LNCAP (cell line): ENCODE results near the gene GJB5.

Experiments used
- TF ChIP-seq, protein P1 (sequence below): fragments of 450-650 bp; IDR thresholded peaks from 2 replicates; pipeline ENCODE4 v1.5.1; 2017; ENCODE audit warnings: mild to moderate bottlenecking

The GJB5 gene

DNA sequence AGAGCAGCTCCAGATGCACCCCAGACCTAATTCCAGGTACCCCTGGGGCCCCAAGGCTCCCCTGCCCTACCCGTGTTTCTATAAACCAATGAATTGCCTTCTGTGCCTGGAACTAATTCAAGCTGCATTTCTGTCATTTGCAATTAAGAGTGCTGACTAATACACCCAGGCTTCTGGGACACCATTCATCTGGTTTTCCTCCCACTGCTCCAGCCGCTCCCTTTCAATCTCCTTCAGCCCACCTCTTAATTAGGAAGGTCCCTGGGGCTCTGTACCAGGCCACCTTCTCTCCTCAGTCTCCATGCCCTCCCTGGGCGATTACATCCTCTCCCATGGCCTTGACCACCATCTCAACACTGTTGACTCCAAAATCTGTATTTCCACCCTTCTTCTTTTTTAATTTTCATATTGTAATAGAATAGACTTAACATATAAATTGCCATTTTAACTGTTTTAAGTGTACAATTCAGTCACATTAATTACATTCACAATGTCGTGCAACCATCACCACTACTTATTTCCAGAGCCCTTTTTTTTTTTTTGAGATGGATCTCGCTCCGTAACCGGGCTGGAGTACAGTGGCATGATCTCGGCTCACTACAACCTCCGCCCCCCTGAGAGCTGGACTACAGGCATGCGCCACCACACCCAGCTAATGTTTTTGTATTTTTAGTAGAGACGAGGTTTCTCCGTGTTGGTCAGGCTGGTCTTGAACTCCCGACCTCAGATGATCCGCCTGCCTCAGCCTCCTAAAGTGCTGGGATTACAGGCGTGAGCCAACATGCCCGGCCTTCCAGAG lies 16.9 kb downstream of the GJB5 start:
- TF ChIP-seq, protein P1, sequence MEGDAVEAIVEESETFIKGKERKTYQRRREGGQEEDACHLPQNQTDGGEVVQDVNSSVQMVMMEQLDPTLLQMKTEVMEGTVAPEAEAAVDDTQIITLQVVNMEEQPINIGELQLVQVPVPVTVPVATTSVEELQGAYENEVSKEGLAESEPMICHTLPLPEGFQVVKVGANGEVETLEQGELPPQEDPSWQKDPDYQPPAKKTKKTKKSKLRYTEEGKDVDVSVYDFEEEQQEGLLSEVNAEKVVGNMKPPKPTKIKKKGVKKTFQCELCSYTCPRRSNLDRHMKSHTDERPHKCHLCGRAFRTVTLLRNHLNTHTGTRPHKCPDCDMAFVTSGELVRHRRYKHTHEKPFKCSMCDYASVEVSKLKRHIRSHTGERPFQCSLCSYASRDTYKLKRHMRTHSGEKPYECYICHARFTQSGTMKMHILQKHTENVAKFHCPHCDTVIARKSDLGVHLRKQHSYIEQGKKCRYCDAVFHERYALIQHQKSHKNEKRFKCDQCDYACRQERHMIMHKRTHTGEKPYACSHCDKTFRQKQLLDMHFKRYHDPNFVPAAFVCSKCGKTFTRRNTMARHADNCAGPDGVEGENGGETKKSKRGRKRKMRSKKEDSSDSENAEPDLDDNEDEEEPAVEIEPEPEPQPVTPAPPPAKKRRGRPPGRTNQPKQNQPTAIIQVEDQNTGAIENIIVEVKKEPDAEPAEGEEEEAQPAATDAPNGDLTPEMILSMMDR: no peak

DNA sequence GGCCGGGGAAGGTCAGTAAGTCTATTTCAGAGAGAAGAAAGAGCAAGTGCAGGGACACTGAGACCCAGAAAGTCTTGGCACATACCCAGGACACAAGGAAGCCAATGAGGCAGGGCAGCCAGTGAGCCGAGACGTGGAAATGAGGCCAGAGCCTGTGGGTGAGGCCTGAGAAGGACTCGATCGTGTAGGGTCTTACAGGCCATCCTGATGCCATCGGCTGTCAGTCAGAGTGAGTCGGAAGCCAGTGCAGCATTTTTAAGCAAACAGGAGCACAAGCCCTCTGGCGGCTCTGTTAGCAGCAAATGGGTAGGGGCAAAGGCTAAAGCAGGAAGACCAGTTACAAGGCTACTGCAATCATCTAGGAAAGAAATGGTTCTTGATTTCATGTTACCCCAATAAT lies 20.1 kb downstream of the GJB5 start:
- TF ChIP-seq, protein P1: no peak

DNA sequence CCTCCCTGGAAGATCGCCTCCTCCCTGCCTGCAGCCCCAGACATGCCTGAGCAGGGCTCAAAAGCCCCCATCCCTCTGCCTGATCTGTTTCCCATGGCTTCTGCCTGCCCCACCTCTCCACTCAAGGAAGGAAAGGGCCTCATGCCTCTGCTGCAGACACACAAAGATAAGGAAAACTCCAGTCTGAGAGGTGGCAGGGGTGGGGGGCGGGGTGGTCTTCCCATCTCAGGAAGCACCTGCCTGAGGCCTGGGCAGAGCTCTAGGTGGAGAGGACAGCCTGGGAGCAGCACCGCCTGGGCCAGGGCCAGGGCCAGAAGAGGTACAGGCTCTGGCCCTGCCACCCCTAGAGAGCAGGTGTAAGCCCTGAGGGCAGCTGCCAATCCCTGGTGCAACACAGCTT lies 22.1 kb downstream of the GJB5 start:
- TF ChIP-seq, protein P1: no peak

DNA sequence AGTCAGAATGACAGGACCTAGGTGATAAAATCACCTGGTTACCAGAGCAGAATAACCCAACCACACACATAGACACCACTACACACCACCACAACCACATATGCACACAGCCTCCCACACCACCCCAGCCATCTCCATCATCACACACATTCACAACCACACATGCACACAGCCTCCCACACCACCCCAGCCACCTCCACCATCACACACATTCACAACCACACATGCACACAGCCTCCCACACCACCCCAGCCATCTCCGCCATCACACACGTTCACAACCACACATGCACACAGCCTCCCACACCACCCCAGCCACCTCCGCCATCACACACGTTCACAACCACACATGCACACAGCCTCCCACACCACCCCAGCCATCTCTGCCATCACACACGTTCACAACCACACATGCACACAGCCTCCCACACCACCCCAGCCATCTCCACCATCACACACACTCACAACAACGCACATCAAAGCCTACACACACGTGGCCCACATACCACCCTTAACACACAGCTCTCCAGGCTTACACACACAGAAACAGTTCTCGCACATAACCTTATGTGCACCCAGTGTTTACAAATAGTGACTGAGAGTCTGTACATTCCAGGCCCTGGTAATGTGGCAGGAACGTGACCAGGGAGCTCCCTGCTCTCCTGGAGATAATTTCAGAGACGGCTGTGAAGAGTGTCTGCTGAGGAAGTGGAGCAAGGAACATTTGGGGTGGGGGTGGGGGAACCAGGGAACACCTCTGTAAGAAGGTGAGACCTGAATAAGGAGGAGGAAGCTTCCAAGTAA lies 22.9 kb downstream of the GJB5 start:
- TF ChIP-seq, protein P1: no peak

DNA sequence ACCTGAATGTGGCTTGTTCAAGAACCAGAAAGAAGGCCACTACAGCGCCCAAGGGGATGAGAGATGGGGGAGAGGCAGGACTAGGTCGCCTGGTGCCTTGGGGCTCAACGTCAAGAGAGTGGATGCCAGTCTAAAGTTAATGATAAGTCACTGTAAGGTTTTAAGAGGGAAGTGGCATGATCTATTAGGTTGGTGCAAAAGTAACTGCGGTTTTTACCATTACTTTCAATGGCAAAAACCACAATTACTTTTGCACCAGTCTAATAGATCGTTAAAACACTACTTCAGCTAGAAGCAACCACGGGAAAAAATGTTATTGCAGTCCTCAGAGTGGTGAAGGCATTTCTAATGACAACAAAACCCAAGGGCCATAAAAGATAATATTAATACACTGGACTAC lies 23.5 kb downstream of the GJB5 start:
- TF ChIP-seq, protein P1: no peak

DNA sequence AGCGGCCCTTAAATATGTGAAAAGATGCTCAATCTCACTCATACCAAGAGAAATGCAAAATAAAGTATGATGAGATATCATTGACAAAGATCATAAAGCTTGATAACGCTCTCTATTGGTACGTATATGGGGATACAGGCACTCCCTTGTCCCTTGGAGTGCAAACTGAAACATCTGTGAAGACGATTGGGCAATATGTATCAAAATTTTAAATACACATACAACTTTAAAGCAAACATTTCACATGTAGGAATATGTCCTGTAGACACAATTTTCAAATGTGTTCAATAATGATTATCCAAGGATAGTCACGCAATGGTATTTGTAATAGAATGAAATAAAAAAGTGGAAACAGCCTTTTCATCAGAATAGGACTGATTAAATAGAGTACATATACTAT lies 24.2 kb downstream of the GJB5 start:
- TF ChIP-seq, protein P1: no peak

DNA sequence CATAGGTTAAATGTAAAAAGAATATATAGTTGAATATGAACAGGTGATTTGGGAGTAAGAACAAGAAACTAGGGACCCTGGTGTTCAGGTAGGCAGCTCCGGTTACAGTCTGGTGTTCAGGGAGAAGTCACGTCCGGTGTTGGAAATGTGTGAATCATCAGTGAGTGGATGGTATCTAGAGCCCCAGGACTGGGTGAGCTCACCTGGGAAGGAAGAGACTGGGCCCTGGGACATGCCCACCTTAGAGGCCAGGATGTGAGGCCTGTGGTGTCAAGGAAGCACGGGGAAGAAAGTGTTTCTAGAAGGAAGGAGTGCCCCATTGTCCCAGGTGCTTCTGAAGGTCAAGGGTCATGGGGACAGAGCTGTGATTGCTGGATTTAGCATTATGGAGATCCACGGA lies 24.7 kb downstream of the GJB5 start:
- TF ChIP-seq, protein P1: no peak
